HEK293T (cell line): ENCODE results near the gene EFCAB11.

Source experiments
- CTCF ChIA-PET: fragments of 350-600 bp; formaldehyde crosslinking; extraction: SDS; loops from one replicate; lab custom pipeline; 2021; ENCODE audit warnings: antibody characterized with exemption, inconsistent platforms; lab: Yijun Ruan, JAX
- POLR2A ChIA-PET: fragments of 350-600 bp; formaldehyde crosslinking; extraction: SDS; loops from one replicate; lab custom pipeline; 2020; ENCODE audit warnings: antibody characterized with exemption, inconsistent platforms; lab: Yijun Ruan, JAX
- DNase-seq: peaks from one replicate; pipeline ENCODE4 v3.0.0; 2012; ENCODE audit warnings: mixed read lengths; ENCODE audit errors: extremely low spot score
- ARNT ChIP-seq: fragments of 450-650 bp; IDR thresholded peaks from 2 replicates; pipeline ENCODE4 v1.6.1; 2017; ENCODE audit warnings: mild to moderate bottlenecking
- BHLHE40 ChIP-seq: fragments of 450-650 bp; IDR thresholded peaks from 2 replicates; pipeline ENCODE4 v1.6.1; 2016; ENCODE audit warnings: mild to moderate bottlenecking, moderate library complexity, borderline replicate concordance
- CTBP1 ChIP-seq: fragments of 450-650 bp; IDR thresholded peaks from 2 replicates; pipeline ENCODE4 v1.6.1; 2016; ENCODE audit warnings: borderline replicate concordance
- ELF4 ChIP-seq: fragments of 450-650 bp; IDR thresholded peaks from 2 replicates; pipeline ENCODE4 v1.6.1; 2017; ENCODE audit warnings: antibody characterized with exemption
- FOXA1 ChIP-seq: fragments of 450-650 bp; IDR thresholded peaks from 2 replicates; pipeline ENCODE4 v1.6.1; 2016; ENCODE audit warnings: mild to moderate bottlenecking
- FOXK2 ChIP-seq: fragments of 450-650 bp; IDR thresholded peaks from 2 replicates; pipeline ENCODE4 v1.6.1; 2016; ENCODE audit warnings: mild to moderate bottlenecking
- FOXM1 ChIP-seq: fragments of 450-650 bp; IDR thresholded peaks from 2 replicates; pipeline ENCODE4 v1.6.1; 2017; ENCODE audit warnings: mild to moderate bottlenecking, borderline replicate concordance
- HDGF ChIP-seq: fragments of 450-650 bp; IDR thresholded peaks from 2 replicates; pipeline ENCODE4 v1.6.1; 2017; ENCODE audit warnings: antibody characterized with exemption, borderline replicate concordance
- L3MBTL2 ChIP-seq: fragments of 450-650 bp; conservative IDR thresholded peaks from 2 replicates; pipeline ENCODE4 v1.6.1; 2016; ENCODE audit warnings: mild to moderate bottlenecking
- LEF1 ChIP-seq: fragments of 450-650 bp; IDR thresholded peaks from 2 replicates; pipeline ENCODE4 v1.6.1; 2017; ENCODE audit warnings: mild to moderate bottlenecking, borderline replicate concordance
- NFRKB ChIP-seq: fragments of 450-650 bp; IDR thresholded peaks from 2 replicates; pipeline ENCODE4 v1.6.1; 2016; ENCODE audit warnings: mild to moderate bottlenecking, moderate library complexity
- SP1 ChIP-seq: fragments of 450-650 bp; IDR thresholded peaks from 2 replicates; pipeline ENCODE4 v1.6.1; 2017
- SUZ12 ChIP-seq: fragments of 450-650 bp; IDR thresholded peaks from 2 replicates; pipeline ENCODE4 v1.6.1; 2016; ENCODE audit warnings: mild to moderate bottlenecking
- TARDBP ChIP-seq: fragments of 450-650 bp; IDR thresholded peaks from 2 replicates; pipeline ENCODE4 v1.6.1; 2016
- ZNF384 ChIP-seq: fragments of 450-650 bp; IDR thresholded peaks from 2 replicates; pipeline ENCODE4 v1.6.1; 2016
- TF ChIP-seq, protein P1 (sequence below): fragments of 450-650 bp; IDR thresholded peaks from 2 replicates; pipeline ENCODE4 v1.6.1; 2016

The EFCAB11 gene

DNA sequence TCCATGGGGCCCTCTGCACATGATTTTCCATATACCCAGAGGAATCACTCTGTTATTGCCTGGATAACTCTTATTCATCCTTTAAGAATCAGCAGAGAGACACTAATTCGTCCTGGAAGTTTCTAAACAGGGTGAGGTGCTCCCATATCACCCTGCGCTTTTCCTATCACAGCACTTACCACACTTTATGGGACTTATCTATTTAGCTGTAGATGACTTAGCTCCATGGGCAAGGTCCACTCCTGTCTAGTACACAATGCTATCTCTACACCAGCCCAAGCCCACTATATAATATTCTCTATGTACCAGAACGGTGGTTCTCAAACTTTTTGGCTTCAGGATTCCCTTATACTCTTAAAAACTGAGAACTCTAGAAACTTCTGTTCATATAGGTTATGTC, 111.7 kb downstream of the EFCAB11 start:
- POLR2A ChIA-PET = no interaction called here
- CTCF ChIA-PET = no interaction called here
- DNase-seq = no peak
- TF ChIP-seq FOXA1 (no peak), FOXK2 (no peak), SP1 (no peak), NFRKB (no peak)
- TF ChIP-seq, protein P1, sequence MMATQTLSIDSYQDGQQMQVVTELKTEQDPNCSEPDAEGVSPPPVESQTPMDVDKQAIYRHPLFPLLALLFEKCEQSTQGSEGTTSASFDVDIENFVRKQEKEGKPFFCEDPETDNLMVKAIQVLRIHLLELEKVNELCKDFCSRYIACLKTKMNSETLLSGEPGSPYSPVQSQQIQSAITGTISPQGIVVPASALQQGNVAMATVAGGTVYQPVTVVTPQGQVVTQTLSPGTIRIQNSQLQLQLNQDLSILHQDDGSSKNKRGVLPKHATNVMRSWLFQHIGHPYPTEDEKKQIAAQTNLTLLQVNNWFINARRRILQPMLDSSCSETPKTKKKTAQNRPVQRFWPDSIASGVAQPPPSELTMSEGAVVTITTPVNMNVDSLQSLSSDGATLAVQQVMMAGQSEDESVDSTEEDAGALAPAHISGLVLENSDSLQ = no peak

DNA sequence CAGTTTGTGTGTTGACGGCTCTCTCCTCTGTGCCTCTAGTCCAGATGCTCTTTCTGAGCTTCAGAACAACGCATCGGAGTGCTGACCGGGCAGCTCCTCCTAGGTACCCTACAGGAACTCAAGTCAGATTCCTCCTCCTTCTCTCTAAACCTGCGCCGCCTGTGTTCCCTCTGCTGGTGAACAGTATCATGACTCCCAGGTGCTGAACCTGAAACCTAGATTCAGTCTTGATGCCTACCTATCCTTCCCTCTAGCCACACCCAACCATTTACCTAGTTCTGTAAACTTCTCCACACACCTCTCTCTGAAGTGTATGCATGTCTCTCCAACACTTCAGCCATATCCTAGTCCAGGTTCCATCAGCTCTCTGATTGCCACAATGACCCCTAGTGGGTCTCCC, 112.7 kb downstream of the EFCAB11 start:
- ChIA-PET POLR2A (no interaction called here), CTCF (no interaction called here)
- TF ChIP-seq FOXA1 = no peak
- TF ChIP-seq ARNT = no peak
- TF ChIP-seq FOXM1 = no peak
- DNase-seq = no peak

DNA sequence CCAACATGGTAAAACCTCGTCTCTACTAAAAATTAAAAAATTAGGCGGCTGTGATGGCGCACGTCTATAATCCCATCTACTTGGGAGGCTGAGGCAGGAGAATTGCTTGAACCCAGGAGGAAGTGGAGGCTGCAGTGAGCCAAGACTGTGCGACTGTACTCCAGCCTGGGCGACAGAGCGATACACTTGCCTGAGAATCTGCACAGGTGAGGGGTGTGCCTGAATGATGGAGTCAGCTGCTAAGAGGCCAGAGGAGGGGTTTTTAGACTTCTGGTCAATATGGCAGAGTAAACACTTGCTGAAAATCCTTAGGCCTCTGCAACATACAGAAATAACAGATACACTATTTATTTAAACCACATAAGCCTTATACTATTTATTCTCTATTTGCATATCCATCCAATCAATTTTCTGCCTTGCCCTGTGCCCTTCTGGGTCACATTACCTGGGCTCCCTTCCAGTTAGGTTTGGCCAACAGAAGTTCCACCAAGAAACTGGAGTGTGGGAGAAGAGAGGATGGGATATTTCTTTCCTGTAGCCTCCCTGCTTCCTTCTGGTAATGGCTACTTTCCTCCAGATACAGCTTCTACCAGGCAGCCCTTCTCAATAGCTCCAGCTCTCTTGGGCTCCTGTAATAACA, 117.6 kb downstream of the EFCAB11 start:
- no peak for TF ChIP-seq TARDBP
- TF ChIP-seq L3MBTL2 = no peak
- no peak for TF ChIP-seq SP1
- TF ChIP-seq FOXA1 = no peak
- TF ChIP-seq LEF1 = no peak
- no peak for TF ChIP-seq HDGF
- TF ChIP-seq SUZ12 = no peak
- no peak for TF ChIP-seq ZNF384
- no peak for TF ChIP-seq BHLHE40
- CTCF ChIA-PET = no interaction called here
- POLR2A ChIA-PET = no interaction called here
- DNase-seq = no peak

DNA sequence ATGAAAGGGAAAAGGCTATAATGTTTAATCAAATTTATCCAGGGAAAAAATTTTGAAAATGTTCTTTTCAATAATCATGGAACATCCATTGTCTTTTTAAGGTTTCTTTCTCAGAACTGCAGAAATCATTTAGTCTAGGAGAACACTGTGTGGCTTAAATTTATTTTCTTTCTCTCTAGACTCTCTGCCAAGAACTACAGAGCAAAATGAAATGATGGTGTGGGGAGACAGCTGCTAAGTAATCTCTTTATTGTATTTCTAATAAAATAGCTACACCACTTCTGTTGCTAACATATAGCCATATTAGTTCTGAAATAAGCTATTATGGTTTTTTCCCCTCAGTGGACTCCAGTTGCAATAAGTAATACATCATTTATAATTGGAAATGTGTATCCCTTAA, 120.9 kb downstream of the EFCAB11 start:
- DNase-seq = no peak
- ChIA-PET POLR2A (no interaction called here), CTCF (no interaction called here)
- TF ChIP-seq, protein P1 = no peak
- no peak for TF ChIP-seq ARNT
- TF ChIP-seq BHLHE40 = no peak
- no peak for TF ChIP-seq LEF1
- no peak for TF ChIP-seq HDGF
- TF ChIP-seq TARDBP = no peak
- TF ChIP-seq NFRKB = no peak
- no peak for TF ChIP-seq L3MBTL2
- TF ChIP-seq CTBP1 = no peak
- no peak for TF ChIP-seq SP1
- TF ChIP-seq FOXK2 = no peak
- TF ChIP-seq ELF4 = no peak
- no peak for TF ChIP-seq ZNF384
- no peak for TF ChIP-seq FOXA1
- TF ChIP-seq SUZ12 = no peak
- TF ChIP-seq FOXM1 = no peak

- no peak for DNase-seq
- TF ChIP-seq NFRKB (no peak), FOXA1 (no peak), ELF4 (no peak), SUZ12 (no peak), L3MBTL2 (no peak), HDGF (no peak), SP1 (no peak), FOXM1 (no peak), ZNF384 (no peak), FOXK2 (no peak), LEF1 (no peak), BHLHE40 (no peak), ARNT (no peak), TARDBP (no peak)
- TF ChIP-seq, protein P1 = no peak
- CTCF ChIA-PET = no interaction called here
- POLR2A ChIA-PET = no interaction called here
Measured at GRCh38 chr14:89833120-89833532, 121.4 kb downstream of the EFCAB11 start.

GRCh38 chr14:89828471-89829165, 125.9 kb downstream of the EFCAB11 start:
- CTCF ChIA-PET = no interaction called here
- DNase-seq = no peak
- no peak for TF ChIP-seq HDGF
- no peak for TF ChIP-seq FOXK2
- TF ChIP-seq ELF4 = no peak
- TF ChIP-seq SP1 = no peak
- POLR2A ChIA-PET = no interaction called here

GRCh38 chr14:89827265-89827664, 127.3 kb downstream of the EFCAB11 start:
- POLR2A ChIA-PET = no interaction called here

More at GRCh38 chr14:89827265-89827664, 127.3 kb downstream of the EFCAB11 start:
- TF ChIP-seq, protein P1 = no peak
- TF ChIP-seq ZNF384 (no peak), TARDBP (no peak), FOXM1 (no peak), FOXA1 (no peak), BHLHE40 (no peak), ELF4 (no peak), HDGF (no peak), NFRKB (no peak), FOXK2 (no peak), SUZ12 (no peak), LEF1 (no peak)
- no peak for DNase-seq
- CTCF ChIA-PET = no interaction called here
